K562 (cell line): Measurements from ENCODE around the gene ZBTB47. TPM values are rescaled to one million over a fixed set of nuclear protein-coding genes. Genes with fewer than 3 reads are reported as not detected.

Experiments
- ATAC-seq: fragments of 200-7000 bp; cut with Tn5 transposase; 3 replicates; pipeline ENCODE4 v1.9.1; 2020; ENCODE audit warnings: moderate library complexity
- BruUV-seq: library from RNA; stranded (reverse); fragments of 400-500 nt; replicated peaks from 2 replicates; lab custom pipeline; 2021; lab: Mats Ljungman, UMichigan
- CTCF ChIA-PET: fragments of 300-600 bp; formaldehyde crosslinking; extraction: SDS; loops from one replicate; lab custom pipeline; 2021; ENCODE audit warnings: low intra/inter-chr PET ratio; lab: Yijun Ruan, JAX
- POLR2A ChIA-PET: fragments of 300-600, 350-650 bp; sonication (Branson Sonifier 250); formaldehyde crosslinking; extraction: SDS; loops from one replicate; lab custom pipeline; 2021; ENCODE audit warnings: antibody characterized with exemption, inconsistent platforms; lab: Yijun Ruan, JAX
- DNase-seq, 4 experiments: peaks; one replicate each; pipeline versions ENCODE4 v3.0.0 to v3.0.0-alpha.2; 2011 to 2018; ENCODE audit warnings: low spot score in 3 of 4, mixed read lengths in 3 of 4; ENCODE audit errors: extremely low read depth in 1 of 4
- FAIRE-seq: peaks from 2 replicates; lab custom pipeline; 2011; peaks lifted over from hg19 to GRCh38; lab: Jason Lieb, UNC
- H2AFZ ChIP-seq: 2 replicates; pipeline ENCODE4 v1.6.0; 2011; ENCODE audit warnings: low read depth, low read length, control low read depth, inconsistent platforms
- H3K27ac ChIP-seq: fragments of 200-600 bp; 3 replicates; pipeline ENCODE4 v1.8.0; 2011; ENCODE audit warnings: low read depth, mild to moderate bottlenecking, control low read depth, inconsistent platforms, low read length, moderate library complexity, mixed read lengths; ENCODE audit errors: extremely low read depth
- H3K27me3 ChIP-seq, 2 experiments: fragments of 300-600 bp in 1 of 2; 2 replicates in 1 of 2; 3 replicates in 1 of 2; pipeline versions ENCODE4 v1.6.0 to v1.8.0; 2011; ENCODE audit warnings: inconsistent platforms in 2 of 2, low read length in 2 of 2, mild to moderate bottlenecking in 1 of 2, mixed read lengths in 1 of 2, moderate library complexity in 1 of 2; ENCODE audit not compliant: control insufficient read depth in 2 of 2, insufficient read depth in 2 of 2
- H3K36me3 ChIP-seq: fragments of 300-600 bp; 3 replicates; pipeline ENCODE4 v1.8.0; 2011; ENCODE audit warnings: mild to moderate bottlenecking, low read length, inconsistent platforms; ENCODE audit not compliant: control insufficient read depth, insufficient read depth
- H3K4me1 ChIP-seq, 2 experiments: fragments of 200-600 bp in 1 of 2; replicated peaks in 1 of 2; 2 replicates in 1 of 2; 3 replicates in 1 of 2; pipeline versions ENCODE4 v1.5.1 to v1.8.0; 2011; ENCODE audit warnings: inconsistent platforms in 2 of 2, low read length in 2 of 2, mild to moderate bottlenecking in 1 of 2, mixed read lengths in 1 of 2, moderate library complexity in 1 of 2; ENCODE audit not compliant: control insufficient read depth in 2 of 2, insufficient read depth in 2 of 2
- H3K4me2 ChIP-seq: 2 replicates; pipeline ENCODE4 v1.6.1; 2011; ENCODE audit warnings: low read length, control low read depth, inconsistent platforms, mixed read lengths; ENCODE audit not compliant: insufficient read depth
- H3K4me3 ChIP-seq: fragments of 200-600 bp; sonication (generic), shearing (Covaris generic); 2 replicates; pipeline ENCODE4 v1.5.1; 2016; ENCODE audit warnings: control low read depth, inconsistent platforms
- H3K79me2 ChIP-seq: fragments of 200-600 bp; 3 replicates; pipeline ENCODE4 v1.8.0; 2011; ENCODE audit warnings: low read length, inconsistent platforms; ENCODE audit not compliant: control insufficient read depth, insufficient read depth
- H3K9ac ChIP-seq, 2 experiments: 2 replicates each; pipeline versions ENCODE4 v1.6.0 to v1.6.1; 2011; ENCODE audit warnings: low read depth in 2 of 2, low read length in 2 of 2, control low read depth in 1 of 2, inconsistent platforms in 1 of 2, mild to moderate bottlenecking in 1 of 2, mixed read lengths in 1 of 2; ENCODE audit not compliant: insufficient read depth in 1 of 2
- H3K9me1 ChIP-seq: one replicate; pipeline ENCODE4 v1.6.0; 2011; ENCODE audit warnings: inconsistent platforms, mild to moderate bottlenecking, low read length, moderate library complexity; ENCODE audit not compliant: control insufficient read depth, insufficient read depth
- H3K9me3 ChIP-seq: replicated peaks from 2 replicates; pipeline ENCODE4 v1.5.1; 2011; ENCODE audit warnings: low read depth, low read length, inconsistent platforms; ENCODE audit not compliant: control insufficient read depth, insufficient read depth
- H4K20me1 ChIP-seq: replicated peaks from 2 replicates; pipeline ENCODE4 v1.6.1; 2011; ENCODE audit warnings: low read length, inconsistent platforms, mixed read lengths; ENCODE audit not compliant: control insufficient read depth, insufficient read depth
- CTCFL ChIP-seq: IDR thresholded peaks from 2 replicates; pipeline ENCODE4 v1.6.1; 2011; ENCODE audit warnings: borderline replicate concordance, low read depth, mild to moderate bottlenecking, moderate library complexity, low read length; ENCODE audit not compliant: insufficient read depth, poor library complexity, severe bottlenecking
- GATAD2B ChIP-seq: fragments of 450-650 bp; IDR thresholded peaks from 2 replicates; pipeline ENCODE4 v1.6.1; 2017; ENCODE audit warnings: mild to moderate bottlenecking, borderline replicate concordance
- NFE2 ChIP-seq: IDR thresholded peaks from 2 replicates; pipeline ENCODE4 v1.6.1; 2014; ENCODE audit warnings: antibody characterized with exemption, low read depth
- SMAD1 ChIP-seq: fragments of 150-350 bp; IDR thresholded peaks from 2 replicates; pipeline ENCODE4 v1.6.1; 2014; ENCODE audit warnings: low read length, low read depth; ENCODE audit not compliant: partially characterized antibody
- SUPT5H ChIP-seq: fragments of 450-650 bp; IDR thresholded peaks from 2 replicates; pipeline ENCODE4 v1.6.1; 2016
- YBX1 ChIP-seq: fragments of 450-650 bp; IDR thresholded peaks from 2 replicates; pipeline ENCODE4 v1.7.1; 2016; ENCODE audit warnings: mild to moderate bottlenecking
- ZC3H11A ChIP-seq: IDR thresholded peaks from 2 replicates; pipeline ENCODE4 v1.6.1; 2012; ENCODE audit warnings: low read depth, low read length, improper control_type of control experiment
- ZFP30 ChIP-seq: fragments of 250-450 bp; sonication (Bioruptor Pico); IDR thresholded peaks from 2 replicates; pipeline ENCODE4 v1.8.0; 2022; ENCODE audit warnings: moderate library complexity, mild to moderate bottlenecking, inconsistent platforms, borderline replicate concordance
- ZNF124 ChIP-seq: sonication (generic); formaldehyde crosslinking; IDR thresholded peaks from 2 replicates; pipeline ENCODE4 v1.8.1; 2022; ENCODE audit warnings: missing genetic modification reagents
- WGBS: fragments of 100-300 bp; shearing (Covaris generic); methylation state at CpG from one replicate; pipeline ENCODE4 v1.1.6; 2016; ENCODE audit warnings: low coverage, mixed read lengths; ENCODE audit not compliant: insufficient coverage; ENCODE audit errors: missing lambda C conversion rate; 5-methylcytosine and 5-hydroxymethylcytosine counted together
- in situ Hi-C: fragments of 300-500 bp; cut with MboI; formaldehyde crosslinking; loops from 4 replicates; pipeline ENCODE4 v1.15.0; 2018; ENCODE audit warnings: inconsistent platforms, mixed read lengths
- intact Hi-C: fragments of 100-400 bp; cut with micrococcal nuclease; formaldehyde crosslinking; loops from 2 replicates; pipeline ENCODE4 v1.14.2; 2022
- polyA plus RNA-seq, 8 experiments: library from polyadenylated mRNA; depleted of rRNA in 4 of 8; stranded (reverse) in 5 of 8; unstranded in 3 of 8; fragments of >200 nt; fragmentation: Nextera tagmentation in 2 of 8; fragmentation: Illumina TruSeq in 1 of 8; extraction: Ambion mirVana in 2 of 8; extraction: Trizol in 1 of 8; gene quantifications; 2 replicates each; pipeline versions ENCODE4 v1.2.1 to v1.2.3, GENCODE V29; 2011 to 2014; ENCODE audit warnings: inconsistent platforms in 1 of 8, missing spikeins in 1 of 8
- total RNA-seq, 7 experiments: library from RNA; depleted of rRNA in 6 of 7; stranded (reverse); fragments of >200 nt in 6 of 7; fragmentation: Illumina TruSeq in 2 of 7; extraction: Trizol in 2 of 7; gene quantifications; 2 replicates each; pipeline versions ENCODE4 v1.2.1 to v1.2.3, GENCODE V29; 2011 to 2021; ENCODE audit warnings: low replicate concordance in 1 of 7
- TF ChIP-seq, protein P1 (sequence below): fragments of 250-450 bp; sonication (Bioruptor Pico); IDR thresholded peaks from 2 replicates; pipeline ENCODE4 v1.8.0; 2021; ENCODE audit warnings: mild to moderate bottlenecking, moderate library complexity
- TF ChIP-seq, protein P2 (sequence below): sonication (generic); formaldehyde crosslinking; IDR thresholded peaks from 2 replicates; pipeline ENCODE4 v1.8.0; 2022; ENCODE audit warnings: mild to moderate bottlenecking, missing genetic modification reagents

The ZBTB47 gene
- total and polyA plus RNA-seq, 9 of the 15 experiments (the other 6 are each of a cell fraction or from before 2014, with no cell fraction given), result 0.11 to 4.6 (median 1.7) TPM; not detected in 1

DNA sequence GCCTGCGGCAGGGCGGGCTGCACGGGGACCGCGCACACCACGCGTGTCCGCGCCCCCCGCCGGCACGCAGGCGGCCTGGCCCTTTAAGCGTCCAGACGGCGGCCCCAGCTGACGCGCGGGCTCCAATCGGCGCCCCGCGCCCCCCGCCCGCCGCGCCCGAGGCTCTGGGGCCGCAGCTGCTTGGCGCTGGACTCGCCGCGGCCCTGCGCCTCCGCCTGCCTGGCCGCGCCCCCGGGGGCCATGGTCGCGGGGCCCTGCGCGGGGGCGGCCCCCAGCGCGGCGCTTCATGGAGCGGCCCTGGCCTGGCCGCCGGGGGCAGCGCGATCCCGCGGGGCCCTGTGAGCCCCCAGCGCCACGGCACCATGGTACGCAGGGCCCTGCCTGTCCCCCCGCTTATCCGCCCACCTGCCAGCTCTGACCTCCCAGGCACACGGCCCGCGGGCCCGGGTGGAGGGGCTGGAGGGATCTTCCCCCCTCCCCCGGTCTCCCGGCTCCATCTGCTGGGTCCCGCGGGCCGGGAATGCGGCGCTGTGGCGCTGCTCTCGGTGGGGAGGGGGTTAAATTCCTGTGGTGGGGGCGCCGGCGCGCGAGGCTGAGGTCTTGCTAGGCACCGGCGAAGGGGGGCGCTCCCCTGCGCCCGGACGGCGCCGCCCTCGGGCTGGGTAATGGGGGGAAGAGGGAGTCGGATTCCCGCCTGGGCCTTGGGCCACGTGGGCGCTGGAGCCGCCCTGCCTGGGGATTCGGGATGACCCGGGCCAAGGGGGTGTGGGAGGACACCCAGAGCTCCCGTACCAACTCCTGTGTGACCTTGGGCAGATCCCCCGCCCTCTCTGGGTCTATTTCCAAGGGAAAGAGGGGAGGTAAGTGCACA, 1.1 kb downstream of the ZBTB47 start (continued):
- TF ChIP-seq, protein P1, sequence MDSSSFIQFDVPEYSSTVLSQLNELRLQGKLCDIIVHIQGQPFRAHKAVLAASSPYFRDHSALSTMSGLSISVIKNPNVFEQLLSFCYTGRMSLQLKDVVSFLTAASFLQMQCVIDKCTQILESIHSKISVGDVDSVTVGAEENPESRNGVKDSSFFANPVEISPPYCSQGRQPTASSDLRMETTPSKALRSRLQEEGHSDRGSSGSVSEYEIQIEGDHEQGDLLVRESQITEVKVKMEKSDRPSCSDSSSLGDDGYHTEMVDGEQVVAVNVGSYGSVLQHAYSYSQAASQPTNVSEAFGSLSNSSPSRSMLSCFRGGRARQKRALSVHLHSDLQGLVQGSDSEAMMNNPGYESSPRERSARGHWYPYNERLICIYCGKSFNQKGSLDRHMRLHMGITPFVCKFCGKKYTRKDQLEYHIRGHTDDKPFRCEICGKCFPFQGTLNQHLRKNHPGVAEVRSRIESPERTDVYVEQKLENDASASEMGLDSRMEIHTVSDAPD (CRISPR knock-in tag), result no peak
- no peak for TF ChIP-seq ZFP30 (CRISPR knock-in tag)

GRCh38 chr3:42655331-42655888, 1.9 kb downstream of the ZBTB47 start:
- BruUV-seq, result no TSS peak
- H3K9ac ChIP-seq, result peak overlapping the region; percentile 65 to 94; a peak in 3 of 4 replicates
- H3K27ac ChIP-seq, result no peak overlapping the region
- CTCF ChIA-PET, result no interaction called here
- FAIRE-seq (no peak), ATAC-seq (no peak), DNase-seq (no peak)
- H4K20me1 ChIP-seq, result no peaks in the 10 kb centered on the region; the same call in 1 of the 2 replicates
- peak overlapping the region; percentile 78; the same call in 1 of the 2 replicates for H3K4me2 ChIP-seq
- H3K27me3 ChIP-seq, result no peaks in the 10 kb centered on the region
- no peaks in the 10 kb centered on the region for H3K9me3 ChIP-seq
- peak overlapping the region; percentile 53 for H3K4me3 ChIP-seq
- WGBS, result 78% methylated on average over 4 of the region's 4 CpGs
- H3K9me1 ChIP-seq, result peaks cover 4% of the 10 kb centered on the region
- H3K36me3 ChIP-seq, result peaks cover 5% of the 10 kb centered on the region; the same call in 1 of the 3 replicates
- peak overlapping the region; percentile 75 for H2AFZ ChIP-seq
- intact Hi-C loops, result no loop called here
- peaks cover 16 to 58% of the 10 kb centered on the region in 2 experiments for H3K4me1 ChIP-seq
- POLR2A ChIA-PET, result interaction anchor here (0.7 to 1.6 kb wide), 4 partner anchors 18 to 125 kb away, joined by 3 read pairs; no protein-coding TSS in a partner anchor
- H3K79me2 ChIP-seq, result no peaks in the 10 kb centered on the region
- in situ Hi-C loops, result no loop called here
- TF ChIP-seq ZNF124, result no peak
- TF ChIP-seq SMAD1, result no peak
- TF ChIP-seq, protein P2, sequence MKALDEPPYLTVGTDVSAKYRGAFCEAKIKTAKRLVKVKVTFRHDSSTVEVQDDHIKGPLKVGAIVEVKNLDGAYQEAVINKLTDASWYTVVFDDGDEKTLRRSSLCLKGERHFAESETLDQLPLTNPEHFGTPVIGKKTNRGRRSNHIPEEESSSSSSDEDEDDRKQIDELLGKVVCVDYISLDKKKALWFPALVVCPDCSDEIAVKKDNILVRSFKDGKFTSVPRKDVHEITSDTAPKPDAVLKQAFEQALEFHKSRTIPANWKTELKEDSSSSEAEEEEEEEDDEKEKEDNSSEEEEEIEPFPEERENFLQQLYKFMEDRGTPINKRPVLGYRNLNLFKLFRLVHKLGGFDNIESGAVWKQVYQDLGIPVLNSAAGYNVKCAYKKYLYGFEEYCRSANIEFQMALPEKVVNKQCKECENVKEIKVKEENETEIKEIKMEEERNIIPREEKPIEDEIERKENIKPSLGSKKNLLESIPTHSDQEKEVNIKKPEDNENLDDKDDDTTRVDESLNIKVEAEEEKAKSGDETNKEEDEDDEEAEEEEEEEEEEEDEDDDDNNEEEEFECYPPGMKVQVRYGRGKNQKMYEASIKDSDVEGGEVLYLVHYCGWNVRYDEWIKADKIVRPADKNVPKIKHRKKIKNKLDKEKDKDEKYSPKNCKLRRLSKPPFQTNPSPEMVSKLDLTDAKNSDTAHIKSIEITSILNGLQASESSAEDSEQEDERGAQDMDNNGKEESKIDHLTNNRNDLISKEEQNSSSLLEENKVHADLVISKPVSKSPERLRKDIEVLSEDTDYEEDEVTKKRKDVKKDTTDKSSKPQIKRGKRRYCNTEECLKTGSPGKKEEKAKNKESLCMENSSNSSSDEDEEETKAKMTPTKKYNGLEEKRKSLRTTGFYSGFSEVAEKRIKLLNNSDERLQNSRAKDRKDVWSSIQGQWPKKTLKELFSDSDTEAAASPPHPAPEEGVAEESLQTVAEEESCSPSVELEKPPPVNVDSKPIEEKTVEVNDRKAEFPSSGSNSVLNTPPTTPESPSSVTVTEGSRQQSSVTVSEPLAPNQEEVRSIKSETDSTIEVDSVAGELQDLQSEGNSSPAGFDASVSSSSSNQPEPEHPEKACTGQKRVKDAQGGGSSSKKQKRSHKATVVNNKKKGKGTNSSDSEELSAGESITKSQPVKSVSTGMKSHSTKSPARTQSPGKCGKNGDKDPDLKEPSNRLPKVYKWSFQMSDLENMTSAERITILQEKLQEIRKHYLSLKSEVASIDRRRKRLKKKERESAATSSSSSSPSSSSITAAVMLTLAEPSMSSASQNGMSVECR (CRISPR knock-in tag), result 0 out of 2 replicates have a peak, but pooled peaks have one; percentile 41
- TF ChIP-seq GATAD2B, result no peak
- TF ChIP-seq NFE2, result no peak
- TF ChIP-seq ZC3H11A, result no peak
- no peak for TF ChIP-seq CTCFL
- TF ChIP-seq SUPT5H, result no peak
- TF ChIP-seq YBX1, result no peak
